Measurements from ENCODE around the gene AQP12A. TPM values are rescaled to one million over a fixed set of nuclear protein-coding genes. Genes with fewer than 3 reads are reported as not detected.

AQP12A gene
- polyA plus RNA-seq, 2 of the 4 experiments (the other 2 are of a cell fraction), result not detected

- POLR2A ChIA-PET, result no interaction called here
- FAIRE-seq (no peak), ATAC-seq (no peak), DNase-seq (ENCODE audit: low read depth in 1 of 2, low spot score in 1 of 2) (no peak)
- CTCF ChIA-PET, result interaction anchor here (0.7 kb wide), 1 partner anchor 488 kb away, joined by 3 read pairs; no protein-coding TSS in a partner anchor
- 64% methylated on average over 19 of the region's 22 CpGs for WGBS (ENCODE audit: missing lambda C conversion rate)
- TF ChIP-seq ZFP36 (IDR thresholded peaks at IDR 0.05; ENCODE audit: borderline replicate concordance, partially characterized antibody), result no peak
- no peak for TF ChIP-seq BCL3 (IDR thresholded peaks at IDR 0.05)
- no peak for TF ChIP-seq CBX8 (IDR thresholded peaks at IDR 0.05)
- TF ChIP-seq GATA3 (IDR thresholded peaks at IDR 0.05; ENCODE audit: borderline replicate concordance), result no peak
- no peak for TF ChIP-seq RAD21 (conservative IDR thresholded peaks at IDR 0.05 in 1 of 2, IDR thresholded peaks at IDR 0.05 in 1 of 2)
- no peak for TF ChIP-seq EHF (CRISPR knock-in tag; IDR thresholded peaks at IDR 0.05)
- TF ChIP-seq BHLHE40 (IDR thresholded peaks at IDR 0.05; ENCODE audit: low read depth, low read length), result no peak
- no peak for TF ChIP-seq JUN (IDR thresholded peaks at IDR 0.05)
- TF ChIP-seq KDM1A (IDR thresholded peaks at IDR 0.05; ENCODE audit: low read depth), result no peak
- TF ChIP-seq SMC3 (IDR thresholded peaks at IDR 0.05), result no peak
- TF ChIP-seq NPAS2 (CRISPR knock-in tag; IDR thresholded peaks at IDR 0.05; ENCODE audit: borderline replicate concordance), result no peak
- no peak for TF ChIP-seq POLR2AphosphoS2 (conservative IDR thresholded peaks at IDR 0.05; ENCODE audit: low read length)
- TF ChIP-seq MAFK (IDR thresholded peaks at IDR 0.05; ENCODE audit: partially characterized antibody), result no peak
- TF ChIP-seq MYC (IDR thresholded peaks at IDR 0.05; ENCODE audit: borderline replicate concordance, low read length), result no peak
- no peak for TF ChIP-seq HMGXB4 (CRISPR knock-in tag; IDR thresholded peaks at IDR 0.05; ENCODE audit: borderline replicate concordance)
- no peak for TF ChIP-seq FOSL2 (IDR thresholded peaks at IDR 0.05)
- no peak for TF ChIP-seq FOSL2 (CRISPR knock-in tag; IDR thresholded peaks at IDR 0.05)
- Histone ChIP-seq H3K4me2 (no peak overlapping the region), H3K9me3 (no peaks in the 10 kb centered on the region), H3K27ac (no peak overlapping the region), H3K4me3 (no peak overlapping the region), H3K4me1 (no peaks in the 10 kb centered on the region)
Observed at GRCh38 chr2:240647503-240648154, 44.0 kb upstream of the AQP12A start.

GRCh38 chr2:240648155-240648649 lies 43.5 kb upstream of the AQP12A start:
- 46% methylated on average over 2 of the region's 6 CpGs for WGBS (ENCODE audit: missing lambda C conversion rate)
- H3K4me3 ChIP-seq, result no peak overlapping the region
- H3K9me3 ChIP-seq, result no peaks in the 10 kb centered on the region
- TF ChIP-seq GATA3 (IDR thresholded peaks at IDR 0.05; ENCODE audit: borderline replicate concordance) (no peak), CTCF (IDR thresholded peaks at IDR 0.05) (no peak), KDM5A (IDR thresholded peaks at IDR 0.05) (no peak), CEBPB (IDR thresholded peaks at IDR 0.05) (no peak), HOXB13 (CRISPR knock-in tag; IDR thresholded peaks at IDR 0.05; ENCODE audit: low read depth) (no peak), RNF2 (IDR thresholded peaks at IDR 0.05; ENCODE audit: borderline replicate concordance, low read depth) (no peak), ZSCAN20 (CRISPR knock-in tag; IDR thresholded peaks at IDR 0.05) (no peak), PHF8 (IDR thresholded peaks at IDR 0.05; ENCODE audit: borderline replicate concordance, low read depth) (no peak), ZNF302 (CRISPR knock-in tag; IDR thresholded peaks at IDR 0.05) (no peak), RAD21 (conservative IDR thresholded peaks at IDR 0.05 in 1 of 2, IDR thresholded peaks at IDR 0.05 in 1 of 2) (no peak)
- H3K4me1 ChIP-seq, result no peaks in the 10 kb centered on the region
- no peak overlapping the region for H3K27ac ChIP-seq
- CTCF ChIA-PET, result interaction anchor here (1.3 kb wide), 1 partner anchor 7 kb away, joined by 4 read pairs; no protein-coding TSS in a partner anchor
- POLR2A ChIA-PET, result no interaction called here
- no peak overlapping the region for H3K4me2 ChIP-seq
- FAIRE-seq, result no peak
- no peak for DNase-seq (ENCODE audit: low read depth in 1 of 2, low spot score in 1 of 2)
- no peak for ATAC-seq
